Hepatocyte (in vitro differentiated cells): ENCODE data around the gene SLCO2A1. TPM values are rescaled to one million over a fixed set of nuclear protein-coding genes. Genes with fewer than 3 reads are reported as not detected.

ENCODE experiments used
- DNase-seq: peaks from one replicate; pipeline ENCODE4 v3.0.0-alpha.2; 2016; ENCODE audit warnings: low spot score
- H2AFZ ChIP-seq: fragments of 200-600 bp; sonication (generic); 2 replicates; pipeline ENCODE4 v1.6.0; 2016; ENCODE audit warnings: antibody characterized with exemption, mild to moderate bottlenecking
- H3K27ac ChIP-seq: fragments of 200-600 bp; sonication (generic); 2 replicates; pipeline ENCODE4 v1.5.1; 2016; ENCODE audit warnings: mild to moderate bottlenecking
- H3K27me3 ChIP-seq: fragments of 200-600 bp; sonication (generic); 2 replicates; pipeline ENCODE4 v1.6.1; 2016
- H3K36me3 ChIP-seq: fragments of 200-600 bp; sonication (generic); replicated peaks from 2 replicates; pipeline ENCODE4 v1.5.1; 2016; ENCODE audit warnings: low read depth; ENCODE audit not compliant: insufficient read depth
- H3K4me1 ChIP-seq: fragments of 200-600 bp; sonication (generic); 2 replicates; pipeline ENCODE4 v1.5.1; 2016; ENCODE audit warnings: mild to moderate bottlenecking, moderate library complexity; ENCODE audit not compliant: insufficient read depth
- H3K4me2 ChIP-seq: fragments of 200-600 bp; sonication (generic); 2 replicates; pipeline ENCODE4 v1.6.0; 2016
- H3K4me3 ChIP-seq: fragments of 200-600 bp; sonication (generic); 2 replicates; pipeline ENCODE4 v1.5.1; 2016; ENCODE audit warnings: mild to moderate bottlenecking
- H3K79me2 ChIP-seq: fragments of 200-600 bp; sonication (generic); 2 replicates; pipeline ENCODE4 v1.6.0; 2017; ENCODE audit warnings: mild to moderate bottlenecking
- H3K9me2 ChIP-seq: fragments of 200-600 bp; sonication (generic); replicated peaks from 2 replicates; pipeline ENCODE4 v1.6.0; 2017; ENCODE audit warnings: mild to moderate bottlenecking; ENCODE audit not compliant: insufficient read depth
- H3K9me3 ChIP-seq: fragments of 200-600 bp; sonication (generic); 2 replicates; pipeline ENCODE4 v1.5.1; 2016; ENCODE audit warnings: low read depth, mild to moderate bottlenecking
- H4K20me1 ChIP-seq: fragments of 200-600 bp; sonication (generic); 2 replicates; pipeline ENCODE4 v1.6.0; 2016; ENCODE audit warnings: mild to moderate bottlenecking; ENCODE audit not compliant: insufficient read depth, poor library complexity, severe bottlenecking
- CTCF ChIP-seq: fragments of 200-600 bp; sonication (generic); IDR thresholded peaks from 2 replicates; pipeline ENCODE4 v1.5.1; 2016; ENCODE audit warnings: antibody characterized with exemption, mild to moderate bottlenecking; ENCODE audit not compliant: poor library complexity
- EZH2 ChIP-seq: fragments of 200-600 bp; sonication (generic); IDR thresholded peaks from 2 replicates; pipeline ENCODE4 v1.6.1; 2016; ENCODE audit warnings: antibody characterized with exemption, mild to moderate bottlenecking, borderline replicate concordance
- EZH2phosphoT487 ChIP-seq: fragments of 200-600 bp; sonication (generic); IDR thresholded peaks from one replicate; pipeline ENCODE4 v1.6.1; 2018; ENCODE audit warnings: antibody characterized with exemption, mild to moderate bottlenecking, low read depth, moderate library complexity; ENCODE audit not compliant: unreplicated experiment, severe bottlenecking
- WGBS: methylation state at CpG from one replicate; pipeline ENCODE4 v1.1.6; 2016; ENCODE audit warnings: low lambda C conversion rate; ENCODE audit errors: missing lambda C conversion rate; 5-methylcytosine and 5-hydroxymethylcytosine counted together
- polyA plus RNA-seq: library from polyadenylated mRNA; unstranded; fragments of >200 nt; fragmentation: Nextera tagmentation; extraction: Ambion mirVana; gene quantifications from 2 replicates; pipeline ENCODE4 v1.2.1, GENCODE V29; 2016
- total RNA-seq: library from RNA; depleted of rRNA; stranded (reverse); fragments of >200 nt; gene quantifications from 2 replicates; pipeline ENCODE4 v1.2.3, GENCODE V29; 2014

The SLCO2A1 gene
- total and polyA plus RNA-seq, 2 experiments from 2014 or later = 2.3 to 8.4 TPM

GRCh38 chr3:134027631-134028030, 2.1 kb downstream of the SLCO2A1 start:
- Histone ChIP-seq H3K27ac (no peak overlapping the region), H3K27me3 (peaks cover 23% of the 10 kb centered on the region), H3K4me2 (peak overlapping the region; percentile 100), H3K36me3 (no peaks in the 10 kb centered on the region), H3K79me2 (no peaks in the 10 kb centered on the region), H3K9me3 (no peaks in the 10 kb centered on the region), H3K4me3 (no peak overlapping the region), H4K20me1 (no peaks in the 10 kb centered on the region), H2AFZ (no peak overlapping the region), H3K4me1 (peaks cover 11% of the 10 kb centered on the region), H3K9me2 (no peaks in the 10 kb centered on the region)
- WGBS = 45% methylated on average over 2 of the region's 2 CpGs
- no peak for TF ChIP-seq EZH2phosphoT487
- TF ChIP-seq CTCF = no peak
- no peak for TF ChIP-seq EZH2
- no peak for DNase-seq

DNA sequence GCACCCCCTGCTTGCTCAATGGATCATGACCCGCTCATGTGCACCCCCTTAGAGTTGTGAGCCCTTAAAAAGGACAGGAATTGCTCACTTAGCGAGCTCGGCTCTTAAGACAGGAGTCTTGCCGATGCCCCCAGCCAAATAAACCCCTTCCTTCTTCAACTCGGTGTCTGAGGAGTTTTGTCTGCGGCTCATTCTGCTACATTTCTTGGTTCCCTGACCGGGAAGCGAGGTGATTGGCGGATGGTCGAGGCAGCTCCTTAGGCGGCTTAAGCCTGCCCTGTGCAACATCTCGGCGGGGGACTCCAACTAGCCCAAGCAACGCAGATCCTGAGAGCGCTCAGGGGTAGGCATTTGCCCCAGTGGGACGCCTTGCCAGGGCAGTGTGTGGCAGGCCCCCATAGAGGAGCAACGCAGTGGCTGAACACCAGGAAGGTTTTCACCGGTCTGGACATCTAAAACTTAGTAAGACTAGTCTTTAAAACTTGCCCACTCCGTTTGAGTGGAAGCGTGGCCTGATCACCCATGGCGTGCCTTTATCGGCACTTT, 9.5 kb downstream of the SLCO2A1 start:
- Histone ChIP-seq H3K36me3 (no peaks in the 10 kb centered on the region), H3K79me2 (no peaks in the 10 kb centered on the region), H4K20me1 (no peaks in the 10 kb centered on the region), H3K27me3 (no peaks in the 10 kb centered on the region), H3K9me2 (no peaks in the 10 kb centered on the region), H2AFZ (no peak overlapping the region), H3K4me3 (no peak overlapping the region), H3K27ac (no peak overlapping the region), H3K9me3 (no peaks in the 10 kb centered on the region), H3K4me2 (no peak overlapping the region), H3K4me1 (no peaks in the 10 kb centered on the region)
- TF ChIP-seq EZH2phosphoT487 = no peak
- no peak for TF ChIP-seq EZH2
- no peak for TF ChIP-seq CTCF
- 94% methylated on average over 22 of the region's 22 CpGs for WGBS
- DNase-seq = no peak

DNA sequence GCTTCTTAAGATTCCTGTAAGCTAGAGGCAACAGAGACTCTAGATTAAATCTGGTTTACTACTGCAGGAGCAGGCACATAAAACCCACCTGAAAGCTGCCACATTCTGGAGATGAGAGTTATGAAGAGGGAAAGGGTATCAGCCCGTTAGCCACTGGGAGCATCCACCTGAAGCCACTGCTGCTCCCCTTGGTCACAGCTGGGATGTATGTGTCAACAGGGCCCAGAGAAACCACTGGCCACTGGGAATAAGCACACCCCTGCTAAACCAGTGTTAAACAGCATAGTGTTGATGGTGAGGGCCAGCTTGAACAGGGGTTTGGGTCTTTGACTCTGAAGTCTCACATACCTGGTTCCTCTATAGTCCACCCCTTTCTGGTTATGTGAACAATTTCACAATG, 10.9 kb downstream of the SLCO2A1 start:
- no peak overlapping the region for H3K27ac ChIP-seq
- DNase-seq = no peak
- H3K36me3 ChIP-seq = no peaks in the 10 kb centered on the region
- WGBS = 92% methylated on average over 1 of the region's 1 CpG
- H3K79me2 ChIP-seq = no peaks in the 10 kb centered on the region
- no peak overlapping the region for H3K4me3 ChIP-seq
- no peak overlapping the region for H2AFZ ChIP-seq
- H3K27me3 ChIP-seq = no peaks in the 10 kb centered on the region
- no peaks in the 10 kb centered on the region for H3K9me2 ChIP-seq
- no peaks in the 10 kb centered on the region for H4K20me1 ChIP-seq
- no peaks in the 10 kb centered on the region for H3K9me3 ChIP-seq
- TF ChIP-seq EZH2 = no peak
- no peak for TF ChIP-seq EZH2phosphoT487
- TF ChIP-seq CTCF = no peak
- no peak overlapping the region for H3K4me2 ChIP-seq
- H3K4me1 ChIP-seq = no peaks in the 10 kb centered on the region

DNA sequence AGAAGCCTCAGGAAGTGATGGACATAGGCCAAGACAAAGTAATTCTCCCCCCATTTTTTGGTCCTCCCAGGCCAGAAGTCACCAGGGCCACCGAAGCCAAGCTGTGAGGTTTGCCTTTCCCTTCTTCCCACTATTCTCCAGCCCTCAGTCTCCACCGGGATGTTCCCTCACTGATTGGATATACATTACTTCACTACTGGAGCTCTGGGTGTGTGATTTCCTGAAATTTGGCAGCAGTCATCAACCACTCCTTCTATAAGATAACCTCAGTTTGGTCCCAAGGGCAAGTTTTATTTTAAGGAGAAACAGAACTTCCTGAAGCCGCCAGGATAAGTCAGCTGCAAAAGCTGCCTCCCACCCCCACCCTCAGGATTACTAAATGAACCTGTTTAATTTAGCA, 11.3 kb downstream of the SLCO2A1 start:
- Histone ChIP-seq H3K4me1 (no peaks in the 10 kb centered on the region), H3K79me2 (no peaks in the 10 kb centered on the region), H3K4me3 (no peak overlapping the region), H2AFZ (no peak overlapping the region), H3K27me3 (no peaks in the 10 kb centered on the region), H3K9me2 (no peaks in the 10 kb centered on the region), H3K27ac (no peak overlapping the region), H3K36me3 (no peaks in the 10 kb centered on the region), H3K4me2 (no peak overlapping the region), H3K9me3 (no peaks in the 10 kb centered on the region), H4K20me1 (no peaks in the 10 kb centered on the region)
- no peak for TF ChIP-seq CTCF
- no peak for TF ChIP-seq EZH2
- TF ChIP-seq EZH2phosphoT487 = no peak
- 74% methylated on average over 3 of the region's 3 CpGs for WGBS
- DNase-seq = no peak
